GM23248 (cell line): ENCODE results near the gene EDEM2. TPM values are rescaled to one million over a fixed set of nuclear protein-coding genes. Genes with fewer than 3 reads are reported as not detected.
A peak's percentile ranks its signal among the peaks of the same experiment; 100 is the strongest.
"Not testable (repeated sequence)": the region's sequence is repeated elsewhere in the genome, so short reads cannot be mapped to it uniquely, and the experiment has no call there.

ENCODE experiments used
- DNase-seq: peaks from one replicate; pipeline ENCODE4 v3.0.0-alpha.2; 2015
- H2AFZ ChIP-seq: fragments of 200-600 bp; sonication (generic); 2 replicates; pipeline ENCODE4 v1.6.1; 2016; ENCODE audit warnings: antibody characterized with exemption
- H3F3A ChIP-seq: fragments of 200-600 bp; sonication (generic); 2 replicates; pipeline ENCODE4 v1.6.1; 2016; ENCODE audit warnings: mild to moderate bottlenecking, antibody characterized with exemption, mixed run types; ENCODE audit not compliant: insufficient read depth
- H3K27ac ChIP-seq: fragments of 200-600 bp; sonication (generic); 2 replicates; pipeline ENCODE4 v1.5.1; 2016; ENCODE audit warnings: mild to moderate bottlenecking
- H3K27me3 ChIP-seq: fragments of 200-600 bp; sonication (generic); replicated peaks from 2 replicates; pipeline ENCODE4 v1.6.1; 2016; ENCODE audit warnings: mild to moderate bottlenecking; ENCODE audit not compliant: insufficient read depth
- H3K36me3 ChIP-seq: fragments of 200-600 bp; sonication (generic); 2 replicates; pipeline ENCODE4 v1.6.1; 2016; ENCODE audit warnings: low read depth, mild to moderate bottlenecking
- H3K4me1 ChIP-seq: fragments of 200-600 bp; sonication (generic); 2 replicates; pipeline ENCODE4 v1.6.1; 2016; ENCODE audit warnings: mild to moderate bottlenecking; ENCODE audit not compliant: insufficient read depth
- H3K4me2 ChIP-seq: fragments of 200-600 bp; sonication (generic); one replicate; pipeline ENCODE4 v1.6.1; 2016; ENCODE audit warnings: mild to moderate bottlenecking; ENCODE audit not compliant: unreplicated experiment
- H3K4me3 ChIP-seq: fragments of 200-600 bp; sonication (generic); 2 replicates; pipeline ENCODE4 v1.5.1; 2016; ENCODE audit warnings: mild to moderate bottlenecking
- H3K79me2 ChIP-seq: fragments of 200-600 bp; sonication (generic); 2 replicates; pipeline ENCODE4 v1.6.1; 2016; ENCODE audit warnings: mild to moderate bottlenecking; ENCODE audit not compliant: insufficient read depth
- H3K9ac ChIP-seq: fragments of 200-600 bp; sonication (generic); 2 replicates; pipeline ENCODE4 v1.6.1; 2016; ENCODE audit warnings: mild to moderate bottlenecking
- H3K9me2 ChIP-seq: fragments of 200-600 bp; sonication (generic); 2 replicates; pipeline ENCODE4 v1.6.1; 2016; ENCODE audit warnings: mixed run types, mild to moderate bottlenecking, moderate library complexity; ENCODE audit not compliant: insufficient read depth
- H3K9me3 ChIP-seq: fragments of 200-600 bp; sonication (generic); one replicate; pipeline ENCODE4 v1.6.1; 2017; ENCODE audit warnings: low read depth
- H4K20me1 ChIP-seq: fragments of 200-600 bp; sonication (generic); 2 replicates; pipeline ENCODE4 v1.6.0; 2016; ENCODE audit not compliant: insufficient read depth
- EZH2 ChIP-seq: fragments of 200-600 bp; sonication (generic); IDR thresholded peaks from 2 replicates; pipeline ENCODE4 v1.6.1; 2018; ENCODE audit warnings: antibody characterized with exemption, mild to moderate bottlenecking; ENCODE audit not compliant: insufficient read depth, poor library complexity, severe bottlenecking
- EZH2phosphoT487 ChIP-seq: fragments of 200-600 bp; sonication (generic); IDR thresholded peaks from 2 replicates; pipeline ENCODE4 v1.6.1; 2018; ENCODE audit warnings: antibody characterized with exemption, moderate library complexity, mild to moderate bottlenecking, low read depth; ENCODE audit not compliant: insufficient read depth
- WGBS, 2 experiments: methylation state at CpG; one replicate each; pipeline ENCODE4 v1.1.6; 2015 to 2017; ENCODE audit warnings: low lambda C conversion rate in 2 of 2, low coverage in 1 of 2; ENCODE audit errors: missing lambda C conversion rate in 2 of 2; 5-methylcytosine and 5-hydroxymethylcytosine counted together
- in situ Hi-C: fragments of 300-500 bp; cut with MboI; formaldehyde crosslinking; loops from 2 replicates; pipeline ENCODE4 v1.15.0; 2020
- polyA plus RNA-seq: library from polyadenylated mRNA; unstranded; fragments of >200 nt; fragmentation: Nextera tagmentation; extraction: Ambion mirVana; gene quantifications from 2 replicates; pipeline ENCODE4 v1.2.1, GENCODE V29; 2016
- total RNA-seq: library from RNA; depleted of rRNA; stranded (reverse); fragments of >200 nt; shearing (Covaris generic); gene quantifications from 2 replicates; pipeline ENCODE4 v1.2.3, GENCODE V29; 2014; rRNA removed

Gene EDEM2, protein sequence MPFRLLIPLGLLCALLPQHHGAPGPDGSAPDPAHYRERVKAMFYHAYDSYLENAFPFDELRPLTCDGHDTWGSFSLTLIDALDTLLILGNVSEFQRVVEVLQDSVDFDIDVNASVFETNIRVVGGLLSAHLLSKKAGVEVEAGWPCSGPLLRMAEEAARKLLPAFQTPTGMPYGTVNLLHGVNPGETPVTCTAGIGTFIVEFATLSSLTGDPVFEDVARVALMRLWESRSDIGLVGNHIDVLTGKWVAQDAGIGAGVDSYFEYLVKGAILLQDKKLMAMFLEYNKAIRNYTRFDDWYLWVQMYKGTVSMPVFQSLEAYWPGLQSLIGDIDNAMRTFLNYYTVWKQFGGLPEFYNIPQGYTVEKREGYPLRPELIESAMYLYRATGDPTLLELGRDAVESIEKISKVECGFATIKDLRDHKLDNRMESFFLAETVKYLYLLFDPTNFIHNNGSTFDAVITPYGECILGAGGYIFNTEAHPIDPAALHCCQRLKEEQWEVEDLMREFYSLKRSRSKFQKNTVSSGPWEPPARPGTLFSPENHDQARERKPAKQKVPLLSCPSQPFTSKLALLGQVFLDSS
- 25.8 and 34.9 TPM in 2 replicates for total RNA-seq
- 31.9 and 33.5 TPM in 2 replicates for polyA plus RNA-seq

DNA sequence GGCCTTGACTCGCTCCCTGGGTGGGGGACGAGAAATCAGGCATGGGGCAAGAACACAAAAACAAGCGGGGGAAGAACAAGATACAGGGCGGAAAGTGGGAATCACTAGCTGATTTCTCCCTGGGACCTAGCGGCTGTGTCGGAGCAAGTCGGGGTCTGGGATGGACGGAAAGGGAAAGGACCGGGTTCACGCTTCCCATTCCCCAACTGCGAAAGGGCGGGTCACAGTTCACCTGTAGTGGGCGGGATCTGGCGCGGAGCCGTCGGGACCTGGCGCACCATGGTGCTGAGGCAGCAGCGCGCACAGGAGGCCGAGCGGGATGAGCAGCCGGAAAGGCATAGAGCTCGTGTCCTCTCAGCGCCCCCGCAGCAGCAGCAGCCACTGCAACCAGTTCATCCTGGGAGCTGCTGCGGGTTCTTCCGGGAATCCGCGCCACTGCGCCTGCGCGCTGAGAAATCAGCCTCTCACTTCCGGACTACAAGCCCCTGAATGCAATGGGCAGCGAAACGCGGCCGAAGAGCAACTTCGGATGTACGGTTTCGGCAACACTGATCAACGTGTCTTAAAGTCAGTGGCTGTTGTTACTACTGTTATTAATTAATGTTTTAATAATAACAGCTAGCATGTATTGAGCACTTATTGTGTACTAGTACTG, at the start of gene EDEM2:
TSS of gene EDEM2 (minus strand) at position 417 of the 655 bp plus-strand sequence. CDS start at position 339, 78 bp downstream.
- H3K4me2 ChIP-seq, result peak within 1 kb of the TSS; percentile 93
- H2AFZ ChIP-seq, result peak within 1 kb of the TSS; percentile 88
- H3K27ac ChIP-seq, result peak within 1 kb of the TSS; percentile 68
- H3F3A ChIP-seq, result peaks cover 22% of the 10 kb centered on the region
- no peaks in the 10 kb centered on the region for H3K9me3 ChIP-seq
- H3K36me3 ChIP-seq, result no peaks in the 10 kb centered on the region; the same call in 1 of the 2 replicates
- H4K20me1 ChIP-seq, result no peaks in the 10 kb centered on the region
- TF ChIP-seq EZH2 (no peak), EZH2phosphoT487 (no peak)
- H3K9ac ChIP-seq, result peak within 1 kb of the TSS; percentile 74
- H3K4me1 ChIP-seq, result peaks cover 7% of the 10 kb centered on the region
- DNase-seq, result peak; percentile 97
- in situ Hi-C loops, result no loop called here
- WGBS, 2 experiments, result 1 to 2% methylated on average over 39 to 42 of the region's 42 CpGs
- no peaks in the 10 kb centered on the region for H3K9me2 ChIP-seq
- H3K4me3 ChIP-seq, result peak within 1 kb of the TSS; percentile 80
- no peaks in the 10 kb centered on the region for H3K27me3 ChIP-seq
- no peaks in the 10 kb centered on the region; the same call in 1 of the 2 replicates for H3K79me2 ChIP-seq

DNA sequence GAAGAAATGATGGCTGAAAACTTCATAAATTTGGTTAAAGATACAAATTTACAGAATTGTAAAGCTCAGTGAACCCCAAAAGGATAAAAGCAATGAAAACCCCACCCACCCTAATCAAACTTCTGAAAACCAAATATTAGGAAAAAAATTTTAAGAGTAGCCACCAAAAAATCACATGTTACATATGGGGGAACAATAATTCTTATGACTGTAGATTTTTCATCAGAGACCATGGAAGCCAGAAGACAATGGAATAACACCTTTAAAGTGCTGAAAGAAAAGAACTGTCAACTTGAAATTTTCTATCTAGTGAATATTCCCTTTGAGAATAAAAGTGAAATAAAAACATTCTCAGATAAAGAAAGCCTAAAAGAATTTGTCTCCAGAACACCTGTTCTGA, 49.2 kb upstream of the EDEM2 start:
- TF ChIP-seq EZH2 (no peak), EZH2phosphoT487 (no peak)
- H4K20me1 ChIP-seq, result no peaks in the 10 kb centered on the region
- no peak overlapping the region for H2AFZ ChIP-seq
- H3K36me3 ChIP-seq, result no peaks in the 10 kb centered on the region
- H3K79me2 ChIP-seq, result no peaks in the 10 kb centered on the region
- H3K9me2 ChIP-seq, result no peaks in the 10 kb centered on the region
- DNase-seq, result peak; percentile 8
- in situ Hi-C loops, result no loop called here
- H3K9ac ChIP-seq, result no peak overlapping the region
- no peak overlapping the region for H3K4me3 ChIP-seq
- peaks cover 15% of the 10 kb centered on the region for H3K4me1 ChIP-seq
- H3K27ac ChIP-seq, result no peak overlapping the region
- H3K9me3 ChIP-seq, result peaks cover 3% of the 10 kb centered on the region
- H3K4me2 ChIP-seq, result no peak overlapping the region
- H3K27me3 ChIP-seq, result no peaks in the 10 kb centered on the region
- peaks cover 22% of the 10 kb centered on the region for H3F3A ChIP-seq

DNA sequence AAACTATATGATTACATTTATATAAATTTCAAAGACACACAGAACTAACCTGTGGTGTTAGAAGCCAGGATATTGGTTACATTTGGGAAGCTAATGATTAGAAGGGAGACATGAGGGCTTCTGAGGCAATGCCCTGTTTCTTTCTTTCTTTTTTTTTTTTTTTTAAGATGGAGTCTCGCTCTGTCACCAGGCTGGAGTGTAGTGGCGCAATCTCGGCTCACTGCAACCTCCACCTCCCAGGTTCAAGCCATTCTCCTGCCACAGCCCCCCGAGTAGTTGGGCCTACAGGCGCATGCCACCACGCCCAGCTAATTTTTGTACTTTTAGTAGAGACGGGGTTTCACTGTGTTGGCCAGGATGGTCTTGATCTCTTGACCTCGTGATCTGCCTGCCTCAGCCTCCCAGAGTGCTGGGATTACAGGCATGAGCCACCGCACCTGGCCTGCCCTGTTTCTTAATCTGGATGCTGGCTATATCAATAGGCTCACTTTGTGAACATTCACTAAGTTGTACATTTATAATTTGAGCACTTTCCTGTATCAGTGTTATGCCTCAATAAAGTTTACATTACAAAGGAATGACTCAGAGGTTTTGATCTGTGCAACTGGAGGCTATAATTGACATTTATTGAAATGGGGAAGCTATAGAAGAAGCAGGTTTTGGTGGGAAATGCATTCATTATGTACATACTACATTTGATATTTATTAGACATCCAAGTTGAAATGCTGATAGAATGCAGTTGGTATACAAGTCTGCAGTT, 46.1 kb upstream of the EDEM2 start:
- H3K4me2 ChIP-seq, H3K9ac ChIP-seq, H3F3A ChIP-seq, H3K27me3 ChIP-seq, H3K9me3 ChIP-seq, H4K20me1 ChIP-seq, DNase-seq, H3K36me3 ChIP-seq, H3K9me2 ChIP-seq, H2AFZ ChIP-seq, in situ Hi-C loops, H3K4me1 ChIP-seq, H3K27ac ChIP-seq, H3K79me2 ChIP-seq, H3K4me3 ChIP-seq: not testable (repeated sequence)
- WGBS, 2 experiments, result 87 to 90% methylated on average over 9 of the region's 9 CpGs

DNA sequence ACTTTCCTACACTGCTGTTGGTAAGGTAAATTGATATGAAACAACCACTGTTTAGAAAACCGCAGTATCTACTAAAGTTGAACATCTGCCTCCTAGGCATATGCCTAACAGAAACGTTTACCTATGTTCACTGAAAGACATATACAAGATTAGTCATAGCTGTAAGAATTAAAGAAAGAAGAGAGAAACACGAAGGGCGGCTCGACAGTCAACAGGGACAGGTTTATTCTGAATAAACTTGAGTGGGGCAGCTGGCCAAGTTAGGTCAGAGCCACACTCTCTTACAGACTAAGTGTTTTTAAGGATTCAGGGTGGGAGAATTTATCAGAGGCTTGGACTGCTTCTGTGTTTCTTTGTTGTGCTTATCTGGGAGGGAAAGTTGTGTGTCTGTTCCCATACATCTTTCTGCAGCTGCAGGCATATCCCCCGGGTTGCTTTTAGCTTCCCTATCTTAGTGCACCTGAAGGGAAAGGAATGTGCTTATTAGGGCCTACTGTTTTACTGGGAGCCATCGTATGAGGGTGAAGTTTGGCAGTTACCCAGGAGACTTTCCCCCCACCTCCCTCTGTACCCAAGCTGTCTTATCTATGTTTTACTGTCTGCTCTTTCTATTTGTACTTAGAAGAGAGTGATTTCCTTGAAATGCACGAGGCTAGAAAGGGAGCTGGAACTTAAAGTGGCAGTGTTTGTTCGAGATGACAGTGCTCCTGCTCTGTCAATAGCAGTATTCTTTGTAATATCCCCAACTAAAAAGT, 45.2 kb upstream of the EDEM2 start:
- Histone ChIP-seq H3K9me3 (no peaks in the 10 kb centered on the region), H3K4me1 (no peaks in the 10 kb centered on the region), H3K36me3 (no peaks in the 10 kb centered on the region), H3K9ac (no peak overlapping the region), H3K9me2 (no peaks in the 10 kb centered on the region), H3K27ac (no peak overlapping the region), H4K20me1 (no peaks in the 10 kb centered on the region), H3K79me2 (no peaks in the 10 kb centered on the region), H2AFZ (no peak overlapping the region), H3F3A (no peaks in the 10 kb centered on the region), H3K4me2 (no peak overlapping the region), H3K27me3 (no peaks in the 10 kb centered on the region), H3K4me3 (no peak overlapping the region)
- DNase-seq, result no peak
- in situ Hi-C loops, result no loop called here
- TF ChIP-seq EZH2phosphoT487 (no peak), EZH2 (no peak)
- WGBS, 2 experiments, result 73 to 77% methylated on average over 9 of the region's 9 CpGs
